Neuronal stem cell (in vitro differentiated cells): ENCODE results near the gene DCP1B.

Experiments
- DNase-seq: peaks from one replicate; pipeline ENCODE4 v3.0.0-alpha.2; 2013; ENCODE audit warnings: low spot score
- H2AFZ ChIP-seq: one replicate; pipeline ENCODE4 v1.6.1; 2013; ENCODE audit warnings: mild to moderate bottlenecking, low read length, inconsistent platforms
- H2AK5ac ChIP-seq: 2 replicates; pipeline ENCODE4 v1.6.1; 2013; ENCODE audit warnings: low read depth, mild to moderate bottlenecking, inconsistent platforms, low read length, moderate library complexity, mixed read lengths
- H2BK120ac ChIP-seq: 2 replicates; pipeline ENCODE4 v1.6.1; 2013; ENCODE audit warnings: low read depth, mild to moderate bottlenecking, inconsistent platforms, low read length, moderate library complexity, mixed read lengths
- H2BK12ac ChIP-seq: one replicate; pipeline ENCODE4 v1.6.1; 2013; ENCODE audit warnings: low read length, inconsistent platforms
- H2BK15ac ChIP-seq: 2 replicates; pipeline ENCODE4 v1.6.1; 2013; ENCODE audit warnings: mild to moderate bottlenecking, low read length, inconsistent platforms, mixed read lengths
- H2BK5ac ChIP-seq: one replicate; pipeline ENCODE4 v1.6.1; 2013; ENCODE audit warnings: inconsistent platforms, mild to moderate bottlenecking, low read length, moderate library complexity
- H3K14ac ChIP-seq: one replicate; pipeline ENCODE4 v1.6.1; 2013; ENCODE audit warnings: low read length, inconsistent platforms
- H3K18ac ChIP-seq: 2 replicates; pipeline ENCODE4 v1.6.1; 2013; ENCODE audit warnings: low read length, inconsistent platforms
- H3K23ac ChIP-seq: 2 replicates; pipeline ENCODE4 v1.6.1; 2013; ENCODE audit warnings: low read depth, mild to moderate bottlenecking, mixed read lengths, low read length, inconsistent platforms; ENCODE audit not compliant: poor library complexity
- H3K27ac ChIP-seq: replicated peaks from 3 replicates; pipeline ENCODE4 v1.5.1; 2013; ENCODE audit warnings: low read length, inconsistent platforms
- H3K27me3 ChIP-seq, 3 experiments: 2 replicates each; pipeline ENCODE4 v1.6.1; 2013; ENCODE audit warnings: low read length in 3 of 3, mild to moderate bottlenecking in 2 of 3, inconsistent platforms in 1 of 3, low read depth in 1 of 3, mixed read lengths in 1 of 3, moderate library complexity in 1 of 3; ENCODE audit not compliant: control insufficient read depth in 3 of 3, insufficient read depth in 3 of 3
- H3K36me3 ChIP-seq, 2 donors: replicated peaks in 1 of 2; 2 replicates each; pipeline ENCODE4 v1.6.1; 2013; ENCODE audit warnings: low read length in 2 of 2; ENCODE audit not compliant: control insufficient read depth in 2 of 2, insufficient read depth in 2 of 2
- H3K4ac ChIP-seq: 2 replicates; pipeline ENCODE4 v1.6.1; 2013; ENCODE audit warnings: inconsistent platforms, mild to moderate bottlenecking, low read length, moderate library complexity
- H3K4me1 ChIP-seq, 2 donors: 1 replicate in 1 of 2; 2 replicates in 1 of 2; pipeline ENCODE4 v1.6.1; 2013; ENCODE audit warnings: low read length in 2 of 2, low read depth in 1 of 2; ENCODE audit not compliant: control insufficient read depth in 2 of 2, insufficient read depth in 1 of 2
- H3K4me2 ChIP-seq: one replicate; pipeline ENCODE4 v1.6.1; 2013; ENCODE audit warnings: mild to moderate bottlenecking, low read length, inconsistent platforms; ENCODE audit not compliant: insufficient read depth, poor library complexity, severe bottlenecking
- H3K4me3 ChIP-seq, 2 donors: 2 replicates each; pipeline ENCODE4 v1.5.1; 2013; ENCODE audit warnings: low read length in 2 of 2, mild to moderate bottlenecking in 2 of 2, inconsistent platforms in 1 of 2, moderate library complexity in 1 of 2
- H3K79me1 ChIP-seq: one replicate; pipeline ENCODE4 v1.6.1; 2013; ENCODE audit warnings: low read depth, mild to moderate bottlenecking, inconsistent platforms, low read length, moderate library complexity
- H3K9ac ChIP-seq: one replicate; pipeline ENCODE4 v1.6.1; 2013; ENCODE audit warnings: mild to moderate bottlenecking, low read depth, low read length, inconsistent platforms; ENCODE audit not compliant: poor library complexity
- H3K9me3 ChIP-seq, 2 donors: replicated peaks in 1 of 2; 2 replicates each; pipeline versions ENCODE3 to v1.6.1; 2013; ENCODE audit warnings: low read length in 2 of 2, mild to moderate bottlenecking in 2 of 2, inconsistent platforms in 1 of 2, low read depth in 1 of 2, mixed read lengths in 1 of 2, moderate library complexity in 1 of 2; ENCODE audit not compliant: control insufficient read depth in 2 of 2, insufficient read depth in 1 of 2
- H4K8ac ChIP-seq: one replicate; pipeline ENCODE4 v1.6.1; 2013; ENCODE audit warnings: low read depth, mild to moderate bottlenecking, inconsistent platforms, low read length, moderate library complexity
- H4K91ac ChIP-seq: one replicate; pipeline ENCODE4 v1.6.1; 2013; ENCODE audit warnings: low read length, low read depth, mild to moderate bottlenecking, inconsistent platforms; ENCODE audit not compliant: poor library complexity
- WGBS, 2 donors: extraction: QIAGEN DNeasy Blood & Tissue Kit; methylation state at CpG; one replicate each; pipeline ENCODE4 v1.1.7; 2013; ENCODE audit warnings: missing lambda C conversion rate in 2 of 2, mixed read lengths in 1 of 2; ENCODE audit not compliant: insufficient read length in 2 of 2, insufficient replicate concordance in 1 of 2; ENCODE audit errors: extremely low coverage in 2 of 2; 5-methylcytosine and 5-hydroxymethylcytosine counted together

DCP1B gene

GRCh38 chr12:1918884-1919236 lies 85.4 kb downstream of the DCP1B start:
- Histone ChIP-seq H3K79me1 (peaks cover 2% of the 10 kb centered on the region), H2BK15ac (no peak overlapping the region), H2AFZ (peak overlapping the region; percentile 74), H3K27me3 (peaks cover 0 to 7% (median 0%) of the 10 kb centered on the region in 3 experiments), H3K9ac (peak overlapping the region; percentile 45), H3K4me2 (peak overlapping the region; percentile 34), H2BK120ac (no peak overlapping the region), H3K9me3 (no peaks in the 10 kb centered on the region), H4K91ac (no peak overlapping the region), H3K4ac (no peak overlapping the region), H4K8ac (no peak overlapping the region), H3K27ac (peak overlapping the region; percentile 70), H3K23ac (no peak overlapping the region), H3K36me3 (no peaks in the 10 kb centered on the region), H3K18ac (peak overlapping the region; percentile 78), H2AK5ac (peak overlapping the region; percentile 2), H3K14ac (no peak overlapping the region), H3K4me1 (peaks cover 0 to 27% of the 10 kb centered on the region in 2 donors), H2BK12ac (no peak overlapping the region), H2BK5ac (peak overlapping the region; percentile 49), H3K4me3 (no peak overlapping the region)
- DNase-seq, result no peak
- no CpG with 5 or more reads among the region's 6 CpGs for WGBS, 2 donors

DNA sequence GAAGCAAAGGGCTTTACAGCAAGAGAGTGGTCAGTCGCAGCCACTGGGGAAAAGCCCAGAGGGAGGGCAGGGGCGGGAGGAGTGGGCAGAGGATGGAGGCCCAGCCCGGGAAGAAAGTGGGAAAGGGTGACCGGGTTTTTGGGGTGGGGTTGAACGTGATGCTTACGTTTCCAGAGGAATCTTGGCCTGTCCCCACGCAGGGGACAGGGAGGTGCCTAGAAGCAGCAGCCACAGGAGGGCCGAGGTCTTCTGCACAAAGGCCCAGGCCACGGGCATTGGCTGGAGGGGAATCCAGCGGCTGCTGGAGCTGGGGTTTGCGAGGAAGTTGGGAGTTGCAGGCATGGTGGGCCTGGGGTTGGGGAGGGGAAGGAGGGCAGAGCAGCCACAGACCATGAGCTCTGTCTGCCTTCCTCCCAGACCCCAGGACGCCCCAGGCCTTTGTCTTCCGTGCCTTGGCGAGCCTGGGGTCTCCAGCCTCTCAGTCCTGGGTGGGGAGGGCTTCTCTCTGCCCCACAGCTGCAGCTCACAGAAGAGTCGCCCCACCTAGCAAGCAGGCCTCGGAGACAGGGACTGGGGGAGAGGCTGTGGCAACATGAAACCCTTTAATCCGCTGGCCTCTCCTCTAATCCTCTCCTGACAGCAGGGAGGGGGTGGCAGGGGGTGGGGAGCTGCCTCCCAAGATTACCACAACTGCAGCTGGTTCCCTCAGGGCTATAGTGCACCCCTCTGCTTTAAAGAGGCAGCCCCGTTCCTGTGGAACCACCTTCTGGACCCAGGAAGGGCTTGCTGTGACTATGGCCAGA lies 86.0 kb downstream of the DCP1B start, which contains the start of gene CACNA2D4:
TSS of gene CACNA2D4 (minus strand) at position 572 of the 803 bp plus-strand sequence. CDS start at position 393, 179 bp downstream.
- H3K36me3 ChIP-seq, result no peaks in the 10 kb centered on the region
- no peaks in the 10 kb centered on the region for H3K9me3 ChIP-seq
- peak within 1 kb of the TSS; percentile 99 for H2BK120ac ChIP-seq
- peak within 1 kb of the TSS; percentile 49 for H2AK5ac ChIP-seq
- peak within 1 kb of the TSS; percentile 56 for H3K14ac ChIP-seq
- H3K4me1 ChIP-seq, result peaks cover 0 to 27% of the 10 kb centered on the region in 2 donors
- peak within 1 kb of the TSS; percentile 92 for H3K18ac ChIP-seq
- peak within 1 kb of the TSS; percentile 74 for H2AFZ ChIP-seq
- H3K27ac ChIP-seq, result peak within 1 kb of the TSS; percentile 85
- peak within 1 kb of the TSS; percentile 49 for H2BK5ac ChIP-seq
- WGBS, 2 donors, result no CpG with 5 or more reads among the region's 18 CpGs
- H2BK15ac ChIP-seq, result peak within 1 kb of the TSS; percentile 60
- peak within 1 kb of the TSS; percentile 37 for H3K4me2 ChIP-seq
- peak within 1 kb of the TSS; percentile 13 for H4K91ac ChIP-seq
- no peak within 1 kb of the TSS for H3K4me3 ChIP-seq
- peak within 1 kb of the TSS; percentile 60 for H3K9ac ChIP-seq
- H3K79me1 ChIP-seq, result peaks cover 2% of the 10 kb centered on the region
- peaks cover 0 to 7% (median 0%) of the 10 kb centered on the region in 3 experiments for H3K27me3 ChIP-seq
- H3K23ac ChIP-seq, result peak within 1 kb of the TSS; percentile 83
- H4K8ac ChIP-seq, result peak within 1 kb of the TSS; percentile 29
- DNase-seq, result peak; percentile 56
- peak within 1 kb of the TSS; percentile 11 for H2BK12ac ChIP-seq
- no peak within 1 kb of the TSS for H3K4ac ChIP-seq

DNA sequence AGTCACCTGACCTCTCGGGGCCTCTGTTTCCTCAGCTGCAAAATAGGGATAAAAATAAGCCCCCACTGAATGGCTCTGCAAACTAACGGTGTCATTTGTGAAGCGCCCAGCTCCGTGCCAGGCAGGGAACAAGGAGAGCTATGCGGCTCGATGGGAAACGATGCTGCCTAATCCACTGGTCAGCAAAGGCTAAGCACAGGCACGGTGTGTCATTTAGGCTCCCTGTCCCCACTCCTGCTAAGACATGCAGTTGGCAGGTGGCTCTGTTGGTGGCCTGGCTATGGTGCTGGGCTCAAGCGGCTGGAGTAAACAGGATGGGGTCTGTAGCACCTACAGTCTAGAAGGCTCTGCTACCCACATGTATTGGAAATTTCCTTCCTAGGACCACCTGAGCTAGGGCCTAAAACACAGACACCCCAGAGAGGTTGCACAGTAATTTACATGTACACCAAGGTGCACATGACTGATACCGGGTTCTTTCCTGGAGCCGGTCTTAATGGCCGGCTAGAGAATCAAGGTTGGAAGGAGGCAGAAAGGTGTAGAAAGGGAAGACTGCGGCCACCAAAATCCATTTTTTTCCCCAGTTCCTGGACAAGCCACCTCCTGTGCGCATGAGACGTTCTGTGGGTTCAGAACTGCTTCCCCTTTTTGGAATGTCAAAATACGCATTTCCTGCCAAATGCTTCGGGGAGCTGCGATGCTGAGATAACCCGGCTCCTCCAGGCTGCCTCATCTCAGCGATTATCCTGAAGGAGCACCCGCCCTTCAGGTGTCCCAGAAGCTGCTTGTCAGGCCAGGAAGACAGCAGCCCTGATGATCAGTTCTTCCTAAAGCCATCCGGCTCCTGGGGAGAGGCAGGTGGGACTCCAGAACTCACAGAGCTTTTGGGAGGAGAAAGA lies 86.8 kb downstream of the DCP1B start:
- Histone ChIP-seq H2BK120ac (peak overlapping the region; percentile 99), H3K14ac (no peak overlapping the region), H3K23ac (no peak overlapping the region), H3K4me2 (peak overlapping the region; percentile 37), H2BK15ac (peak overlapping the region; percentile 60), H3K4ac (no peak overlapping the region), H3K27me3 (peaks cover 0 to 7% (median 0%) of the 10 kb centered on the region in 3 experiments), H3K18ac (peak overlapping the region; percentile 92), H3K27ac (peak overlapping the region; percentile 85), H3K79me1 (peaks cover 2% of the 10 kb centered on the region), H3K36me3 (no peaks in the 10 kb centered on the region), H2AK5ac (peak overlapping the region; percentile 49), H3K4me1 (peaks cover 1 to 33% of the 10 kb centered on the region in 2 donors), H3K4me3 (no peak overlapping the region), H3K9me3 (no peaks in the 10 kb centered on the region), H4K91ac (no peak overlapping the region), H4K8ac (no peak overlapping the region), H2BK12ac (peak overlapping the region; percentile 3), H2AFZ (peak overlapping the region; percentile 74), H2BK5ac (peak overlapping the region; percentile 49), H3K9ac (no peak overlapping the region)
- WGBS, 2 donors, result no CpG with 5 or more reads among the region's 22 CpGs
- DNase-seq, result no peak
